Measurements from ENCODE around the gene RRM1. TPM values are rescaled to one million over a fixed set of nuclear protein-coding genes. Genes with fewer than 3 reads are reported as not detected.

Gene RRM1
- total RNA-seq, 1 experiment from 2014 or later, result 184 TPM

DNA sequence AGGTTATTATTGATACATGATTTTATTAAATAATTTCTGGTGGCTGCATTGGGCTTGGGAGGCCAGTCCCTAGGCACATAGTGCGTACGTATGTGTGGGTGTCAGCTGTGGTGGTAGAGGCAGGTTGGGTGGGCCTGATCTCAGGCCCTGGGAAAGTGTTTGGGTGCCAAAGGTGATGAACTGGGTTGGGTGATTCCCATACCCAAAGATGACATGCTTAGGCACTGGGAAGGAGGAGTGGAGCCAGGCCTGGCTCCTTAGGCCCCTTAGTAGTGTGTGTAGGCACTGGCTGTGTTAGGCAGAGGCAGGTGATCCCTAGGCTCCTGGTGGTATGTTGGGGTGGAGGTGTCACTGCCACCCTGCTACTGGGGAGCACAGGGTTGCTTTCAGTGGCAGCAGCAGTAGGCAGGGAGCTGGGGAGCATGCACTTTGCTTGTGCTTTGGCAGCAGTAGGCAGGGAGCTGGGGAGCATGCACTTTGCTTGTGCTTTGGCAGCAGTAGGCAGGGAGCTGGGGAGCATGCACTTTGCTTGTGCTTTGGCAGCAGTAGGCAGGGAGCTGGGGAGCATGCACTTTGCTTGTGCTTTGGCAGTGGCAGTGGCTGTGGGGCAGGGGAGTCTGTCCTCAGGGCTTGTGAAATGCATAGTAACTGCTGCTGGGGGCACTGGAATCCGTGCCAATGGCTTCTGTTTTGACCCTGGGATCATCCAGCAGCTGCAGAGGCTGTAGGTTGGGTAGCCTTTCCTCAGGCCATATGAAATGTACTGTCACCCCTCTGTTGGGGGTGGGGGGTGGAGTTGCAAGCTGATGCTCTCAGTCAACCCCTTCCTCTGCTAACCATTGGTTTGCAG is 84.4 kb downstream of the RRM1 start:
- intact Hi-C loops (cut with micrococcal nuclease; ENCODE audit: unreplicated experiment), result no loop called here
- TF ChIP-seq EZH2 (IDR thresholded peaks at IDR 0.05; ENCODE audit: borderline replicate concordance, low read depth, low read length, poor library complexity, severe bottlenecking), result no peak
- TF ChIP-seq, protein P1, sequence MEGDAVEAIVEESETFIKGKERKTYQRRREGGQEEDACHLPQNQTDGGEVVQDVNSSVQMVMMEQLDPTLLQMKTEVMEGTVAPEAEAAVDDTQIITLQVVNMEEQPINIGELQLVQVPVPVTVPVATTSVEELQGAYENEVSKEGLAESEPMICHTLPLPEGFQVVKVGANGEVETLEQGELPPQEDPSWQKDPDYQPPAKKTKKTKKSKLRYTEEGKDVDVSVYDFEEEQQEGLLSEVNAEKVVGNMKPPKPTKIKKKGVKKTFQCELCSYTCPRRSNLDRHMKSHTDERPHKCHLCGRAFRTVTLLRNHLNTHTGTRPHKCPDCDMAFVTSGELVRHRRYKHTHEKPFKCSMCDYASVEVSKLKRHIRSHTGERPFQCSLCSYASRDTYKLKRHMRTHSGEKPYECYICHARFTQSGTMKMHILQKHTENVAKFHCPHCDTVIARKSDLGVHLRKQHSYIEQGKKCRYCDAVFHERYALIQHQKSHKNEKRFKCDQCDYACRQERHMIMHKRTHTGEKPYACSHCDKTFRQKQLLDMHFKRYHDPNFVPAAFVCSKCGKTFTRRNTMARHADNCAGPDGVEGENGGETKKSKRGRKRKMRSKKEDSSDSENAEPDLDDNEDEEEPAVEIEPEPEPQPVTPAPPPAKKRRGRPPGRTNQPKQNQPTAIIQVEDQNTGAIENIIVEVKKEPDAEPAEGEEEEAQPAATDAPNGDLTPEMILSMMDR (conservative IDR thresholded peaks at IDR 0.05; ENCODE audit: low read depth, low read length), result no peak
- CTCF ChIA-PET, result no interaction called here
- H3K36me3 ChIP-seq (ENCODE audit: insufficient read depth, low read length, poor library complexity, severe bottlenecking), result no peaks in the 10 kb centered on the region
- H3K27ac ChIP-seq (ENCODE audit: low read depth, low read length, poor library complexity, severe bottlenecking), result no peak overlapping the region
- POLR2A ChIA-PET (ENCODE audit: low non-redundant PET), result no interaction called here
- DNase-seq (ENCODE audit: low spot score), result no peak
- H3K9me3 ChIP-seq (ENCODE audit: low read depth, low read length, poor library complexity, severe bottlenecking), result no peaks in the 10 kb centered on the region
- no TSS peak for BruUV-seq (replicated peaks)
- H3K27me3 ChIP-seq (replicated peaks; ENCODE audit: insufficient read depth, low read depth, low read length, poor library complexity), result no peaks in the 10 kb centered on the region
- no peak overlapping the region for H3K4me3 ChIP-seq (ENCODE audit: low read depth, low read length, poor library complexity, severe bottlenecking)
- no peaks in the 10 kb centered on the region for H3K4me1 ChIP-seq (ENCODE audit: insufficient read depth, low read length, poor library complexity, severe bottlenecking)

DNA sequence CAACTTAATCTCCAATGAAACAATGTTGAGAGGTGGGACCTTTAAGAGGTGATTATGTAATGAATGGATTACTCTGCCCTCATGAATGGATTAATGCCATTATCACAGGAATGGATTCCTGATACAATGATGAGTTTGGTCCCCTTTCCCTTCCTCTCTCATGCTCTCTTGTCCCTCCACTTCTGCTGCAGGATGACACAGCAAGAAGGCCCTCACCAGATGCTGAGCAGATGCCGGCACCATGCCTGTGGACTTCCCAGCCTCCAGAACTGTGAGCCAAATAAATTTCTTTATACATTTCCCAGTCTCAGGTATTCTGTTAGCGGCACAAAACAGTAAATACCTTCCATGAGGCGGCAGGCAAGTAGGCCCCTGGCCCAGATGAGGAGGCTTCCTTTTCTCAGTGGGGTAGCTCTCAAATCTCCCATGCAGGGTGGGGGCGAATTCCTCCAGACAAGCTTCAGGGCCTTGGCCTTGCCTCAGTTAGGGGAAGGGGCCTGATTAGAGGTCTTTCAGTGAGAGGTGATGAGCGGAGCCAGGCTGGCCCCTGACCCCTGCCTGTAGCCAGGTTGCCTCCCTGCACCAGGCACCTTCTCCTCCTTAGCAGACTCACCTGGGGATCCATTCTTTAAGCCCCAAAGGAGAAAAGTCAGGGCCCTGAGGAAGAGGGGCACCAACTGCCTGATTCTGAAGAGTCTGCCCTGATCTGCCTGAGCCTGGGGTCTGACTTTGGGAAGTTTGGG is 86.0 kb downstream of the RRM1 start:
- TF ChIP-seq, protein P1 (conservative IDR thresholded peaks at IDR 0.05; ENCODE audit: low read depth, low read length), result no peak
- TF ChIP-seq EZH2 (IDR thresholded peaks at IDR 0.05; ENCODE audit: borderline replicate concordance, low read depth, low read length, poor library complexity, severe bottlenecking), result no peak
- no peaks in the 10 kb centered on the region for H3K4me1 ChIP-seq (ENCODE audit: insufficient read depth, low read length, poor library complexity, severe bottlenecking)

DNA sequence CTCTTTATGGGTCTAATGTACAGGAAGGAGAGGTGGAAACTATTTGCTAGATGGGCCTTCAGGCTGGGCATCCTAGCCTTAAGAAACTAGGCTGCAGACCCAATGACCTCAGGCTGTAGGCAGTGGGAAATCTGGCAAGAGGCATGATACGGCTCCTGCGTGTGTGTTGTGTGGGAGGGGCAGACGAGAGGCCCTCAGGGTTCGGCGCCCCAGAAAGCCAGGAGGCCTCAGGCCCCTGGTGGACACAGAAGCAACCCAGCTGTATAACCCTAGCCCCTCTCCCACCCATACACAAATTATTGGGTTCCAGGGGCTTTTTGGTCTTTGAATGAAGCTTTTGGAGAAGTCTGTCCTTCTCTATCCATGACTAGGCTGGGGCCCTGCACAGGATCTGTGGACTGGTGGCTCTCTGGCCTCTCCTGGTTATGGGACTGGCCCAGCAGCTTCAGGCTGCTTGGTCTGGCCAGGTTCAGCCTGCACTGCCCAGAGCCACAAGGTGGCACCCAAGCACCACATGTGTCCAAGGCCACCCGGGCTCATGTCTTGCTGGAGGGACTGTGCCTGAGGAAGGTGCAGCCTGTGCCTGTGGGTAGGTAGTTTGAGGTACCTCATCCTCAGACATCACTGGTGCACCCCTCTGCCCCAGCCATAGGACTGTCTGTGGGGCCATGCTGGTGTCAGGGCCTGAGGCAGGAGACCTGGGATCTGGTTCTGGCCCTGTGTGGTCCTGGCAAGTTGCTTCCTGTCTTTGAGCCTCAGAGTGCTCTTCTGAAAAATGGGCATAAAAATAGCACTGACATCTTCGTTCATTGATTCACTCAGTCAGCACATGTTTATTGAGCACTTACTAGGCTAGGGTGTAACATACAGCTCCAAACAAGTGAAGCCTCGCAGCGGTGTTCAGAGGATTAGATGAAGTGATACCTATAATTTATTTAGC is 87.5 kb downstream of the RRM1 start:
- H3K27ac ChIP-seq (ENCODE audit: low read depth, low read length, poor library complexity, severe bottlenecking), result no peak overlapping the region
- no peak for TF ChIP-seq EZH2 (IDR thresholded peaks at IDR 0.05; ENCODE audit: borderline replicate concordance, low read depth, low read length, poor library complexity, severe bottlenecking)
- TF ChIP-seq, protein P1 (conservative IDR thresholded peaks at IDR 0.05; ENCODE audit: low read depth, low read length), result peak; percentile 42; the same call in 1 of the 2 replicates
- no peaks in the 10 kb centered on the region for H3K36me3 ChIP-seq (ENCODE audit: insufficient read depth, low read length, poor library complexity, severe bottlenecking)
- BruUV-seq (replicated peaks), result no TSS peak
- no peaks in the 10 kb centered on the region for H3K27me3 ChIP-seq (replicated peaks; ENCODE audit: insufficient read depth, low read depth, low read length, poor library complexity)
- H3K4me3 ChIP-seq (ENCODE audit: low read depth, low read length, poor library complexity, severe bottlenecking), result no peak overlapping the region
- no peaks in the 10 kb centered on the region for H3K4me1 ChIP-seq (ENCODE audit: insufficient read depth, low read length, poor library complexity, severe bottlenecking)
- H3K9me3 ChIP-seq (ENCODE audit: low read depth, low read length, poor library complexity, severe bottlenecking), result no peaks in the 10 kb centered on the region
- ChIA-PET CTCF (interaction anchor here (0.8 to 1.0 kb wide), 2 partner anchors 311 to 357 kb away, joined by 3 to 4 read pairs; no protein-coding TSS in a partner anchor), POLR2A (ENCODE audit: low non-redundant PET) (no interaction called here)
- intact Hi-C loops (cut with micrococcal nuclease; ENCODE audit: unreplicated experiment), result loop anchor here (10.0 kb wide), 1 partner anchor 453 kb away; the partner anchor contains the start of gene OR51D1
- peak; percentile 25 for DNase-seq (ENCODE audit: low spot score)

More for the DNA sequence above, 86.0 kb downstream of the RRM1 start:
- no TSS peak for BruUV-seq (replicated peaks)
- H3K27me3 ChIP-seq (replicated peaks; ENCODE audit: insufficient read depth, low read depth, low read length, poor library complexity), result no peaks in the 10 kb centered on the region
- H3K4me3 ChIP-seq (ENCODE audit: low read depth, low read length, poor library complexity, severe bottlenecking), result no peak overlapping the region
- CTCF ChIA-PET, result no interaction called here
- H3K27ac ChIP-seq (ENCODE audit: low read depth, low read length, poor library complexity, severe bottlenecking), result no peak overlapping the region
- no peaks in the 10 kb centered on the region for H3K9me3 ChIP-seq (ENCODE audit: low read depth, low read length, poor library complexity, severe bottlenecking)
- H3K36me3 ChIP-seq (ENCODE audit: insufficient read depth, low read length, poor library complexity, severe bottlenecking), result no peaks in the 10 kb centered on the region
- POLR2A ChIA-PET (ENCODE audit: low non-redundant PET), result no interaction called here
- intact Hi-C loops (cut with micrococcal nuclease; ENCODE audit: unreplicated experiment), result loop anchor here (10.0 kb wide), 1 partner anchor 454 kb away; the partner anchor contains the start of gene OR51D1
- no peak for DNase-seq (ENCODE audit: low spot score)

All from A673 (cell line).